GM19240 (cell line): ENCODE data around the gene FMO4.
"Not testable (repeated sequence)": the region's sequence is repeated elsewhere in the genome, so short reads cannot be mapped to it uniquely, and the experiment has no call there.

Experiments used
- DNase-seq: peaks from one replicate; pipeline ENCODE4 v3.0.0; 2011; ENCODE audit warnings: low spot score; ENCODE audit not compliant: insufficient read length

Gene FMO4, protein sequence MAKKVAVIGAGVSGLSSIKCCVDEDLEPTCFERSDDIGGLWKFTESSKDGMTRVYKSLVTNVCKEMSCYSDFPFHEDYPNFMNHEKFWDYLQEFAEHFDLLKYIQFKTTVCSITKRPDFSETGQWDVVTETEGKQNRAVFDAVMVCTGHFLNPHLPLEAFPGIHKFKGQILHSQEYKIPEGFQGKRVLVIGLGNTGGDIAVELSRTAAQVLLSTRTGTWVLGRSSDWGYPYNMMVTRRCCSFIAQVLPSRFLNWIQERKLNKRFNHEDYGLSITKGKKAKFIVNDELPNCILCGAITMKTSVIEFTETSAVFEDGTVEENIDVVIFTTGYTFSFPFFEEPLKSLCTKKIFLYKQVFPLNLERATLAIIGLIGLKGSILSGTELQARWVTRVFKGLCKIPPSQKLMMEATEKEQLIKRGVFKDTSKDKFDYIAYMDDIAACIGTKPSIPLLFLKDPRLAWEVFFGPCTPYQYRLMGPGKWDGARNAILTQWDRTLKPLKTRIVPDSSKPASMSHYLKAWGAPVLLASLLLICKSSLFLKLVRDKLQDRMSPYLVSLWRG

DNA sequence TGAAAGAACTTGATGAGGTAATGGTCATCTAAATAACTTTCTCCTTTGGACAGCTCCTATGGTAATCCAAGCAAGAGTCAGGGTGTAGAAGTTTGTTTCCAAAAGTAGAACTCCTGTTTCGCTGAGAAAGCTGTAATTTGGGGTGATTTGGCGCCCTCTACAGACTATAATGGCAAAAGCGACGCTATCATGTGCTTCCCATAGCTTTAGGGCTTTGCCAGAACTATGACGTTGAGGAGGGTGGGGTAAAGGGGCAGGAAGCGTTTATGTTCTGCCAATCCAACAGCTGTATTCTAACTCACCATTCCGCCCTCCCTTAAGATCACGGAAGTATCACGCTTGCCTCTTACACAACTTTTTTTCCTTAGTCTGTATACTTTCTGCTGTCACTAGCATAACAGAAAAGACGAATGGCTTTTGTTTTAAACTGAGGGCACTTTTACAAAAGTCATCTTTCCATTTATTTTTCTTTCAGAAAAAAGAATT, at the start of gene FMO4:
FMO4 (plus strand) TSS at position 349 of the 486 bp plus-strand sequence. CDS start 5,643 bp downstream, outside the sequence.
- DNase-seq: peak; percentile 86

DNA sequence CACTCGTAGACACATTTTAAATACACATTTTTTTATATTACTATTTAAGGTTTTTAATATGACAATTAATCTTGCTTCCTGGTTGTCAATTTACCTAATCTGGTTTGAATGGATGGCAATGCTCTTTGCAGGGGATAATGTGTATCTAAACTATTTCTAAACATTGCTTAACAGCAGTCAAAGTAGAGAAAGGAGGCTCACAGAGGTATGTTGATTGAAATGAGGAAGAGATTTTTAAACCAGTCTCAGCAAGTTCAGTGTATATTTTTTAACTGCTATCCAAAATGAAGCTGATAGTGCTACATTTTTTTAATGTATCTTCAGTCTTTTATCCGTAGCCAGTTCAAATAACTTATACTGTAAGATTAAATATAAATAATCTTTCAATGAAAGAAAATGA, 48.3 kb upstream of the FMO4 start:
- no peak for DNase-seq

DNA sequence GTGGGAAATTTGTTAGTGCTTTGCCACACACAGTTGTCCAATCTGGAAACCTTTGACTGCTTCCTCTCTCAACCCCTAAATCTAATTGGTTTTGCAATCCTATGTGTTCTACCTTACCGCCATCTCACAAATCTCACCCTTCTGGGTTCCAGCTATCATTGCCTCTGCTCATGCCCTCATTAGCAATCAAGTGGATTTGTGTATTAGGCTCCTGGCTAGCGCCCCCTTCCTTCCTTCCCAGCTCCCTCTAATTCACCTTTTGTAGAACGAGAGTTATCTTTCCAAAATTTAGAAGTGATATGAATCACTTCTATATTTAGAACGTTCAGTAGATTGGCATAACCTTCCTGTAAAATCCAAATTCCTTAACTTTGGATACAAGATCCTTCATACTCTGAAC, 47.1 kb upstream of the FMO4 start:
- DNase-seq: no peak

DNA sequence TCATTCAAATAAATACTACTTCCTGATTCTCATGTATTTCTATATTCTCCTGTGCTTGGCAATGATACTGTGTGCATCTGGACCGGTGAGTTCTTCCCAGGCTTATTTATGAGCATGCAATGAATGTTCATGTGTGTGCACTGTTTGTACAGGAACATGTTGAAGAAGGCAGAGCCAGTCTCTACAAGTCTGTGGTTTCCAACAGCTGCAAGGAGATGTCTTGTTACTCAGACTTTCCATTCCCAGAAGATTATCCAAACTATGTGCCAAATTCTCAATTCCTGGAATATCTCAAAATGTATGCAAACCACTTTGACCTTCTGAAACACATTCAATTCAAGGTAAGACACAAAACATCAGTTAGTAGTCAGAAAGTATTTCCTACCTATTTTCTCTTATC, 46.6 kb upstream of the FMO4 start:
- no peak for DNase-seq

DNA sequence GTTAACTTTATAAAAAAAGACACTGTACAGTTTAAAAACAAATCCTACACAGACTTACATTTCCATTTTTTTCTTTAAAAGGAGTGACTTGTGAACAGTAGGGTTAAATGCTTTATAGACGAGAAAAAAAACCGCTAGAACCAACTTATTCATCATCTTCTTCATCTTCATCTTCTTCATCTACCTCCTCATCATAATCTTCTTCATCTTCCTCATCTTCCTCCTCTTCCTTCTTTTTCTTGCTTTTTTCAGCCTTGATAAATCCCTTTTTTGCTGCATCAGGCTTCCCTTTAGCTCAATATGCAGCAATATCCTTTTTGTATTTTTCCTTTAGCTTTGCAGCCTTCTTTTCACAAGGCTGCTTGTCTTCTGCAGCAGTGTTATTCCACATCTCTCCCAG, 43.2 kb upstream of the FMO4 start:
- no peak for DNase-seq

DNA sequence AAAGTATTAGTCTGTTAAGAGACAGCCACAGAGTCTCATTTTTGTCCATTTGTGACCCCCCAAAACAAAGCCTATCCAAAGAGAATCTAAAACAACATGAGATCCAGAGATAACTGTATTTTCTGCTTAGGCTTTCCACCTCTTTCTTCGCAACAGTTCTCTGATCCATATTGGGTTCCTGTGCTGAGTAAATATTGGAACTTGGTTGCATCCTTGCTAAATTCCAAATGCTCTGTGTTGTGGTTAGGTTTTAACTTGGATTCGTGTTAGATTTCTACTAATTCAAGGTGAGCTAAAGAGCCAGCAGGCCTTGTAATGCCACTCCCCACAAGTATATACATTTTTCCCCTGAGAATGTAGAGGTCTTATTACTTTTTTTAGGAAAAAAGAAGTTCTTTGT, 36.4 kb upstream of the FMO4 start:
- no peak for DNase-seq

DNA sequence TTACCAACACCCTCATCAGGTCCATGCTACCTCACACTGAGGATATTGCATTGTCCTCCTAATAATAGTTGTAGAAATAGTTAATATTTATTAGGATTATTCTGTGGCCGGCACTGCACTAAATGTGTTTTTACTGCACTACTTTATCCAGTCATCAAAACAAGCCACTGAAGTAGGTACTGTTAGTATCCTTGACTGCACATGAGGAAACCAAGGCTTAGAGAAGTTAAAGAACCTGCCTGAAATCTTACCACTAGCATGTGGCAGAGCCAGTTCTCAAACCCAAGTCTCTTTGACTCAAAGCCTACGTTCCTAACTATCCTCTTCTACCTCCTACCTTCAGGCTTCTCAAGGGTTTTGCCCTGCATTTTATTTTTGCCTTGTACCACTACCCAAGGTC, 34.7 kb upstream of the FMO4 start:
- no peak for DNase-seq

DNA sequence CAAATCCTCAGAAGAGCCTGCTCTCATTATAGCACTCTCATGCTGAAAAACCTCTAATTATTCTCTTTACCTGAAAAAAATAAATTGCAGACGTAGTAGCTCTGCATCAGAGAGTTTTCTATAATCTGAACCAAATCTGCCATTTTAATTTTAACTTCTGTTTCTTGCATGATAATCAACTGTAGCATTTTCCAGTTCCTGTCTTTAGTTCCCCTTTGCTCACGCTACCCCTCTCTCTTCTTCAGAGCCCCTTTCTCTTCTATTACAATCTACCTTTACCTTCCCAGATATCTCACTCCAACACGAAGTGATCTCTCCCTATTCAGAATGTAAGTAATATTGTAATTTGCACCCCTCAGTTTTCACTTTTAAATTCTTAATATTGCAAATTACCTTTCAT, 34.3 kb upstream of the FMO4 start:
- DNase-seq: no peak

DNA sequence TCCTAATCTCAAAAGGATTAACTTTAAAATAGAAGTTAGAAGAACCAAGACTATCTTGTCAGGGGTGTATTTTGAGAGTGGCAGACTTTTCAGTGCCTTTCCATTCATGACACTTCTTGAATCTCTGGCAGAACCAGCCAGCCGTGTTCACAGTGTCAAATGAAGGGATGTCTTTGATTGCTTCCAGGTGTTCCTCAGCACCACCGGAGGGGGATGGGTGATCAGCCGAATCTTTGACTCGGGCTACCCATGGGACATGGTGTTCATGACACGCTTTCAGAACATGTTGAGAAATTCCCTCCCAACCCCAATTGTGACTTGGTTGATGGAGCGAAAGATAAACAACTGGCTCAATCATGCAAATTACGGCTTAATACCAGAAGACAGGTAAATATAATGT, 33.4 kb upstream of the FMO4 start:
- no peak for DNase-seq

DNA sequence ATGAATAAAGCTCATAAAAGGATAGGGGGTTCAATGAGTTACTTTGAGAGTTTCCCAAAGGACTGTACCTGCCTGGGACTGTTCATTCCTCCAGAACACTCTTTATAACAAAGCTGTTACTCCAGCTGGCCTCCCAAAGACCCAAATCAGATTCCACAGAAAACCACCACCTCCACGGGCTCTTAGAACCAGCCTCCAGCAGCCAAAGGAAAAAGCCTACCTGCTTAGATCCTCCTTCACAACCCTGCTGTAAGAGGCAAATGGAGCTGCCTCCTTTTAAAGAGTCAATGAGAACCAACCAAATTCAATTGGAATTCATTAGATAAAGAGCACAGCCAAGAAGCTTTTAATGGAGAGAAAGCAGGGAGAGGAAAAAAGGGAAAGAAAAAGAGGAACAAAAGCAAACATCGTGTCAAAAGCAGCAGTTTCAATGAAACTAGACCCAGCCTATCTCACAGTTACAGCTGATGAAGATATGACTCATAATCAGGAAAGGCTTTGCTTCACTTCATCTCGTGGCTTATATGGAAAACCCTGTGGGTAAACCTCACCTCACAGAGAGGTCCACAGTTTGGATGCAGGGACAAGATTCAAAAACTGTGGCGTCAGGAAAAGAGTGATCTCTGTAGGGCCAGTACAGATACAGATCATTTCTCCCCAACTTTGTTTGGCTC, 27.8 kb upstream of the FMO4 start:
- no peak for DNase-seq

DNA sequence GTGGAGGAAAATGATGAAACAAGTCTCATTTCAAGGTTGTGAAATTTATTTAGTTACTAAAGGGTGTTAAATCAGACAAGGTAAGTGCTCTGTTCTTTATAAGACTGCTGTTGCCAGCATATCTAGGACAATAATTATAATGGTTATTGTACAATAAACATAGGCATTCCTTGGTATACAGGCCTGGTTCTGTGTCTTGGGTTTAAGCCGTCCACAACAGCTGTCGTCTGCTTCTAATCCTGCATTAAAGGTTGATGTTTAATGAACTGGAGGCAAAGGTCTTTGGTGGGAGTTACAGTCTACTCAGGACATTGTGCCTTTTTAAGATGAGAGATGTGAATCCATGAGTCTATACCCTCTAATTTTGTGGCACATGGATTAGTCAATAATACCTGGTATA, 23.4 kb upstream of the FMO4 start:
- no peak for DNase-seq

DNA sequence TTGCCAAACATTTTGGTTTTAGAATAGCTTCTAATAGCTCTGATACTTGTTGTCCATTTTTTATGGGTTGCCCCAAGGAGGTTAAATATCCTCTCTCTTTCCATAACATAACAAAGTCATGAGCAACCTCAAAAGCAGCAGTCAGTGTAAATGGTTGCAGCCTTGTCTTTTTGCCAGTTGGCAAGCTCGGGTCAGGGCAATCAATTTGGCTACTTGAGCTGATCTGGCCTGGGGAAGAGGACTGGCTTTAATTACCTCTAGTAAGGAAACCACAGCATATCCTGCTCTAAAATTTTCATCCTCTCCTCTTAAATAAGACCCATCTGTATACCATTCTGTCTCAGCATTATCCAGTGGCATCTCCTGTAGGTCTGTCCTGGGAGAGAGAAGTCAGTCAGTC, 21.2 kb upstream of the FMO4 start:
- DNase-seq: no peak

DNA sequence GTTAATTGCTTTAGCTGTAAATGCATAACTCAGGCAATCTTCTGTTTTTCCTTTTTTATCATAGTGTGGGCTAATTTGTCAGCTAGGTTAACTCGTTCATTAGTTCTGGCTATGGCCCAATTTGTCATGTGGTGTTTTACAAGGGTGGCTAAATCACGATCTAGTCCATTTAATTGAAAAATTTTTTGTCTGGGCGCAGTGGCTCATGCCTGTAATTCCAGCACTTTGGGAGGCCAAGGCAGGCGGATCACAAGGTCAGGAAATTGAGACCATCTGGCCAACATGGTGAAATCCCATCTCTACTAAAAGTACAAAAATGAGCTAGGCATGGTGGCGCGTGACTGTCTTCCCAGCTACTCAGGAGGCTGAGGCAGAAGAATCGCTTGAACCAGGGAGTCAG, 18.6 kb upstream of the FMO4 start:
- DNase-seq: not testable (repeated sequence)

DNA sequence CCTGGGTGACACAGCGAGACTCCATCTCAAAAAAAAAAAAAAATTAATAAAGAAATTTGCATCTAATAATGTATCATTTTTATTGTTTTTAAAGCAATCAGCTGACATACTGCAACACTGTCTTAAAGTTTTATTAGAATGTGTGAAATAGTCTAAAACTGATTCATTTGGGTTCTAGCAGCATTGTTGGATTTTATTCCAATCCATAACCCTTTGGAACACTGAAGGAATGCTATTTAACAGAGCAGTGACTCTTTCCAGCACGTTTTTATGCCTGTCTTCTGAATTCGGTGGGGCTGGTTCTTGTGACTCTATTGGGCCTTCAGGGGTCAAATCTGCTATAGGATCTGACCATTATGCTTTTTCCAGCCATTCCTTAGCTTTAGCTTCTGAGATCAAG, 18.2 kb upstream of the FMO4 start:
- DNase-seq: no peak

DNA sequence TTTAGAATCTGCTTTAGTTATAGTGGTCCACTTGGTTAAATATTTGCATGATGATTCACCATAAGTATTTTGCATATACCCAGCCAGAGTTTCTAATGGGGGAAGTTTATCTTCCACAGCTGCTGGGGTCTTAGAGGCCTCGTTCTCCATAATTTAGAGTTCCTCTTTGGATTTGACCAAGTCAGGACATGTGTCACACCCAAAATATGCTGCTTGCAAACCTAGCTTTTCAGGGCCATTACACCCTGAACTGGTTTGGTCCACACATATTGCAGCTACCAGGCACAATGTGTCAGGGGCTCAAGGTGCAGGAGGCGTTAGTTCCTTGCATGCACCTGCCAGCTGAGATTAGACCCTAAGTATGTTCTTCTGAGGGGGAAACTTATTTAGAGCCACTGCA, 17.1 kb upstream of the FMO4 start:
- DNase-seq: no peak

DNA sequence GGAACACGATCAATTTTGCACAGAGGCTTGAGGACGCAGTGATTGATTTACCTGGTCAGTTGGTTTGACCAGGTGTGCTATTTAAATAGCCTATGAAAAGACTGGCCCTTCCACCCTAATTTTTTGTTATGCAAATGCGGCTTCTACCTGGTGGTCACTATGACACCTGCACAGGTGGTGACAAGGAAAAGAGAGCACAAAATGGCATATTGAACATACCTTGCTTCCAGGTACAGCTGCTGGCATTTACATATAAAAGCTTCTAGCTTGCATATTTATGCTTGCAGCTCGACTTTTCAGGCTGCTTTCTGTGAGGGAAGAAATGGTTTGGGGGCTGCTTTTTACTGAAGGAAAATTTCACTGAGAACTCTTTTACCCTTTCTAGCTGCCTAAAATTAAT, 15.3 kb upstream of the FMO4 start:
- no peak for DNase-seq

DNA sequence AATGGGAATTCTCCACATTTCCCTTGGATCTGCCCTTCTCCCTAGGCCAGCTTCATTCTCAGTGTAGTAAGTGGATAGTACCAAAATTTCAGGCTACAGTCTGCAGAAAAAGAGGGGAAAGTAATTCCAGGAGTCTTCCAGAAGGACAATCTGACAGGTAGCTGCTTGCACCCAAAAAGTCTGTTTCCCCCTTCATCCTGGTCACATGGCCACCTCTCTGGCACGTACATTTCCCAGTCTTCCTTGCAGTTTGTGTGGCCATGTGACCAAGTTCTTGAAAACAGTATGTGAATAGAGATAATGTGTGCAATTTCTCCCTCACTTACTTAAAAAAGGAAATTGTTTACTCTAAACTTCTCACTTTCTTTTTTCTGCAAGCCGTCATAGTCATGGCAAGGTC, 14.6 kb upstream of the FMO4 start:
- no peak for DNase-seq

DNA sequence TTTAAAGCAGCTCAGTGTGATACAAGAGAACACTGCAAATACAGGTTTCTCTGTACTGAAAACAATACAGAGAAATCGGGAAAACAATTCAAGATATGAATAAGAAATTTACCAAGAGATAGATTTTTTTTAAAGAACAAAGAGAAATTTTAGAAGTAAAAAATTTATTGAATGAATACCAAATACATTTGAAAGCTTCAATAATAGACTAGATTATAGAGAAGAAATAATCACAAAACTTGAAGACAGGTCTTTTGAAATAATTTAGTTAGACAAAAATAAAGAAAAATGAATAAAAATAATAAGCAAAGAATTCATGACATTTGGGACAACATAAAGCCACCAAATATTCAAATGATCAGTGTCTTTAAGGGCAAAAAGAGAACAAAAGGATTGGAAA, 13.6 kb upstream of the FMO4 start:
- no peak for DNase-seq

DNA sequence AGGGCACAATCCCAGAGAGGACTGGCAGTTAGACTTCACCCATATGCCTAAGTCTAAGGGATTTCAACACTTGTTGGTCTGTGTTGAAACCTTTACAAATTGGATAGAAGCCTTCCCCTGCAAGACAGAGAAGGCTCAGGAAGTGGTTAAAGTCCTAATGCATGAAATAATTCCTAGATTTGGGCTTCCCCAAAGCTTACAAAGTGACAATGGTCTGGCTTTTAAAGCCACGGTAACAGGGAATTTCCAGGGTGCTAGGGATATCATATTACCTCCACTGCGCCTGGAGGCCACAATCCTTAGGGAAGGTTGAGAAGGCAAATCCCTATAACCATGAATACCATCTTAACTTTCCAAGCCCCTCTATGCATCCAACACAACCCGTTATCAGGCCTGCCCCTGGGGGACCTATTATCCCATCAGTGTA, 3.3 kb upstream of the FMO4 start:
- no peak for DNase-seq

DNA sequence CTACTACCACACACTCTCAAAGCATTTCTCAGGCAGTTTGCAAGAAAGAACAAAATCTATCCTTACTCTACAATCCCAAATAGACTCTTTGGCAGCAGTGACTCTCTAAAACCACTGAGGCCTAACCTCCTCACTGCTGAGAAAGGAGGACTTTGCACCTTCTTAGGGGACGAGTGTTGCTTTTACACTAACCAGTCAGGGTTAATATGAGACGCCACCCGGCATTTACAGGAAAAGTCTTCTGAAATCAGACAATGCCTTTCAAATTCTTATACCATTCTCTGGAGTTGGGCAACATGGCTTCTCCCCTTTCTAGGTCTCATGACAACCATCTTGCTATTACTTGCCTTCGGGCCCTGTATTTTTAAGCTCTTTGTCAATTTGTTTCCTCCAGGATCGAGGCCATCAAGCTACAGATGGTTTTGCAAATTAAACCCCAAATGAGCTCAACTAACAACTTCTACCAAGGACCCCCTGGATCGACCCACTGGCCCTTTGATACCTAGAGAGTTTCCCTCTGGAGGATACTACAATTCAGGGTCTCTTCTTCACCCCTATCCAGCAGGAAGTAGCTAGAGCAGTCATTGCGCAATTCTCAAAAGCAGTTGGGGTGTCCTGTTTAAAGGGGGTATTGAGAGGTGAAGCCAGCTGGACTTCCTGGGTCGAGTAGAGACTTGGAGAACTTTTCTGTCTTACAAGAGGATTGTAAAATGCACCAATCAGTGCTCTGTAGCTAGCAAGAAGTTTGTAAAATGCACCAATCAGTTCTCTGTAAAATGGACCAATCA, 2.0 kb upstream of the FMO4 start:
- DNase-seq: no peak

DNA sequence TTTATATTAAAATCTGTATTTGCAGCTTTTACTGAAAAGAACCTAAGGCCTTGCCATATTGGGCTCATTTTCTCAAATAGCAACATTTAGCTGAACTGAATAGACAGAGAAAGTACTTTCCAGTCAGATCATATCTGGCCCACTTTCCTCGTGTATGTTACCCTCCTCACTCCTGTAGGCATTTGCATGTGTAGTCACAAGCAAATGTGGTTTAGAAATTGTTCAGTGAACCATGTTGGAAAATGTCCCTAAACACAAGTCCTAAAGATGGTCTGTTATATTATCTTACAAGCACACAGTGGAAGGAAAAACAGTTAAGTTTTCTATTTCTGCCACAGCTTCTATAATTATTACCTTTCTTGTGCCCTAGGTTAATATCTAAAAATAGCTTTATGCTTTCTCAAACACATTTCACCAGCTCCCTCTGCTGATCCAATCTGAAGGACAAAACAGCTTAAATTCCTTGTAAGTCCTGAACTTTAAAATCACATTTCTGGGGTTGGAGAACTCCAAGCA, 606 bp upstream of the FMO4 start:
- no peak for DNase-seq

DNA sequence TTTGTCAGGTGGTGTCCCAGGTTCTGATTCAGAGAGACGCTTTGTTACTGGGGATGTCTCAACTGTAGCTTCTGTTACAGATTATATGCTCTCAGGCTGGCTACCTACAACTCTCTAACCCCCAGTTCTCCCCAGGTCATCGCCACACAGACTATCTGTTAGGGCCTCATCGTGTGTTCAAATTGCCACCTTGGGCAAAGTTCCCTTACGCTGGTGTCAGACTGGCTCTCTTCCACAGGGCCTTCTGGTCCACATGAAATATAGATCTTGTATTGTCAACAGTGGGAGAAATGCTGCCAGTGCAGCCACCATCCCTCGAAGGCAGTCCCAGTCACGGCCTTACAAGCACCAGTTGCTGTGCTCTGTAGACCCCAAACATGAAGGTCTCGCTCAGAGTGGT, 15.3 kb downstream of the FMO4 start:
- no peak for DNase-seq
